Measurements from ENCODE around the gene CRYZL1.

CRYZL1 gene

DNA sequence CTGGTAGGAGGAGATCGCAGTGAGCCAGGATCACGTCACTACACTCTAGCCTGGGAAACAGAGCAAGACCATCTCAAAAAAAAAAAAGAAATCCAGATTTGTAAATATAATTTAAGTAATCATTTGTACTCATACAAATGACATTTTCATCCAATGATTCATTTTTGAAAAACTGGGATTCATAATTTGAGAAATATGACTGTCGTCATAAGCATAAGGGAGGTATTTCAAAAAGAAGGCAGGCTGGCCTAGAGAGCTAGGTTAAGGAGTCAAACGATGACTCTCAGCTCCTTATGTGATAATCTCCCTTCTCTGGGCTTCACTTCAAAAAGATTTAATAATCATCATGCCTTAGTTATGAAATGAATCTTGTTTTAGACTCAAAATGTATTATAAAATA is 101.9 kb downstream of the CRYZL1 start:
- CTCF ChIA-PET, result interaction anchor here (0.6 kb wide), 1 partner anchor 13 kb away, joined by 3 read pairs; no protein-coding TSS in a partner anchor
- Mint-ChIP-seq H3K27me3 (no peaks in the 10 kb centered on the region), H3K4me1 (peaks cover 34% of the 10 kb centered on the region), H3K9me3 (no peaks in the 10 kb centered on the region), H3K27ac (no peak overlapping the region), H3K4me3 (no peak overlapping the region), H3K36me3 (peaks cover 39% of the 10 kb centered on the region)
- DNase-seq, result no peak

Data from activated naive CD4-positive, alpha-beta T cell treated with anti-CD3 and anti-CD28 coated beads, Interleukin-2, amount 10 ng/mL, durations not matched to agents 7 days and 5 days (primary cell).